Tibial nerve (tissue), 4 donors: Measurements from ENCODE around the gene PYDC1. TPM values are rescaled to one million over a fixed set of nuclear protein-coding genes. Genes with fewer than 3 reads are reported as not detected.

Experiments
- DNase-seq, 2 donors: peaks; one replicate each; pipeline ENCODE4 v3.0.0-alpha.2; 2019; ENCODE audit warnings: low spot score in 2 of 2
- H3K27ac ChIP-seq, 4 donors: fragments of 200-600 bp; sonication (generic) in 3 of 4; one replicate each; pipeline ENCODE4 v1.5.1; 2017 to 2019; ENCODE audit warnings: mild to moderate bottlenecking in 1 of 4
- H3K27me3 ChIP-seq, 2 donors: fragments of 200-600 bp; sonication (generic) in 1 of 2; one replicate each; pipeline versions ENCODE4 v1.5.1 to v1.6.0; 2017 to 2019
- H3K36me3 ChIP-seq, 3 donors: fragments of 200-600 bp; sonication (generic); one replicate each; pipeline ENCODE4 v1.5.1; 2018 to 2019
- H3K4me1 ChIP-seq, 4 donors: fragments of 200-600 bp; sonication (generic) in 3 of 4; one replicate each; pipeline ENCODE4 v1.5.1; 2017 to 2019
- H3K4me3 ChIP-seq, 4 donors: fragments of 200-600 bp; sonication (generic) in 3 of 4; one replicate each; pipeline ENCODE4 v1.5.1; 2017 to 2019; ENCODE audit warnings: mild to moderate bottlenecking in 1 of 4, moderate library complexity in 1 of 4
- H3K9me3 ChIP-seq, 4 donors: fragments of 200-600 bp; sonication (generic) in 3 of 4; one replicate each; pipeline ENCODE4 v1.5.1; 2017 to 2019
- CTCF ChIP-seq, 5 experiments: fragments of 200-600 bp in 3 of 5; fragments of 450-650 bp in 2 of 5; sonication (generic) in 3 of 5; IDR thresholded peaks; one replicate each; pipeline ENCODE4 v1.5.1; 2016 to 2019; ENCODE audit warnings: antibody characterized with exemption in 5 of 5, mild to moderate bottlenecking in 3 of 5, moderate library complexity in 2 of 5
- EP300 ChIP-seq, 2 donors: sonication (generic); formaldehyde crosslinking; IDR thresholded peaks; one replicate each; pipeline ENCODE4 v1.6.1; 2017; ENCODE audit warnings: antibody characterized with exemption in 2 of 2, mild to moderate bottlenecking in 1 of 2
- POLR2A ChIP-seq, 2 donors: fragments of 450-650 bp; IDR thresholded peaks; one replicate each; pipeline ENCODE4 v1.6.1; 2017; ENCODE audit warnings: antibody characterized with exemption in 2 of 2, mild to moderate bottlenecking in 2 of 2, moderate library complexity in 2 of 2
- WGBS, 2 donors: methylation state at CpG; one replicate each; pipeline ENCODE4 v1.1.5; 2018; 5-methylcytosine and 5-hydroxymethylcytosine counted together
- total RNA-seq, 4 donors: library from RNA; depleted of rRNA; stranded (reverse); fragments of >200 nt; gene quantifications; one replicate each; pipeline ENCODE4 v1.1.0, GENCODE V29; 2016

The PYDC1 gene
- total RNA-seq, 4 donors from 2014 or later: 5.5 TPM; not detected in 3

- no peak for DNase-seq
- Histone ChIP-seq H3K4me1 (no peaks in the 10 kb centered on the region), H3K4me3 (no peak overlapping the region), H3K9me3 (no peaks in the 10 kb centered on the region), H3K27ac (no peak overlapping the region), H3K27me3 (no peaks in the 10 kb centered on the region), H3K36me3 (peaks cover 7 to 100% (median 33%) of the 10 kb centered on the region in 3 donors)
- 84 to 88% methylated on average over 16 of the region's 16 CpGs for WGBS, 2 donors
- TF ChIP-seq POLR2A (IDR thresholded peaks at IDR 0.05): no peak
- no peak for TF ChIP-seq EP300 (IDR thresholded peaks at IDR 0.05)
- TF ChIP-seq CTCF (IDR thresholded peaks at IDR 0.05): no peak
These were observed 23.9 kb downstream of the PYDC1 start for GRCh38 chr16:31192856-31193642.

- H3K4me3 ChIP-seq: no peak overlapping the region
- H3K27ac ChIP-seq: no peak overlapping the region
- H3K4me1 ChIP-seq: peaks cover 0 to 10% (median 0%) of the 10 kb centered on the region in 4 donors
- no peak for DNase-seq
- no peaks in the 10 kb centered on the region for H3K9me3 ChIP-seq
- H3K27me3 ChIP-seq: no peaks in the 10 kb centered on the region
- TF ChIP-seq POLR2A (IDR thresholded peaks at IDR 0.05) (no peak), EP300 (IDR thresholded peaks at IDR 0.05) (no peak), CTCF (IDR thresholded peaks at IDR 0.05) (no peak)
- peaks cover 7 to 100% (median 37%) of the 10 kb centered on the region in 3 donors for H3K36me3 ChIP-seq
- WGBS, 2 donors: 83 to 84% methylated on average over 5 of the region's 5 CpGs
These were observed 25.1 kb downstream of the PYDC1 start for GRCh38 chr16:31191697-31192428.

- H3K27ac ChIP-seq: no peak overlapping the region
- DNase-seq: no peak
- no peak for TF ChIP-seq EP300 (IDR thresholded peaks at IDR 0.05)
- no peak for TF ChIP-seq POLR2A (IDR thresholded peaks at IDR 0.05)
- TF ChIP-seq CTCF (IDR thresholded peaks at IDR 0.05): no peak
- H3K9me3 ChIP-seq: no peaks in the 10 kb centered on the region
- H3K4me1 ChIP-seq: peaks cover 0 to 19% (median 0%) of the 10 kb centered on the region in 4 donors
- 92 to 95% methylated on average over 17 of the region's 17 CpGs for WGBS, 2 donors
- no peak overlapping the region for H3K4me3 ChIP-seq
- no peaks in the 10 kb centered on the region for H3K27me3 ChIP-seq
- peaks cover 7 to 100% (median 45%) of the 10 kb centered on the region in 3 donors for H3K36me3 ChIP-seq
These were observed 26.0 kb downstream of the PYDC1 start for GRCh38 chr16:31190818-31191444.

- Histone ChIP-seq H3K36me3 (peaks cover 9 to 100% (median 49%) of the 10 kb centered on the region in 3 donors), H3K4me3 (no peak overlapping the region), H3K27me3 (no peaks in the 10 kb centered on the region), H3K4me1 (peaks cover 0 to 28% (median 2%) of the 10 kb centered on the region in 4 donors), H3K9me3 (no peaks in the 10 kb centered on the region), H3K27ac (no peak overlapping the region)
- no peak for DNase-seq
- WGBS, 2 donors: 95 to 96% methylated on average over 12 of the region's 12 CpGs
- TF ChIP-seq EP300 (IDR thresholded peaks at IDR 0.05) (no peak), POLR2A (IDR thresholded peaks at IDR 0.05) (no peak), CTCF (IDR thresholded peaks at IDR 0.05) (no peak)
These were observed 26.9 kb downstream of the PYDC1 start for GRCh38 chr16:31190061-31190460.
